NT2/D1 (cell line): Measurements from ENCODE around the gene PTPRG.

Experiments used
- DNase-seq: peaks from one replicate; pipeline ENCODE4 v3.0.0-alpha.2; 2011; ENCODE audit warnings: low read depth, low spot score
- H3K27me3 ChIP-seq: 2 replicates; pipeline ENCODE4 v1.6.0; 2011; ENCODE audit warnings: mild to moderate bottlenecking; ENCODE audit not compliant: insufficient read length, insufficient read depth
- H3K36me3 ChIP-seq: 2 replicates; pipeline ENCODE4 v1.6.1; 2011; ENCODE audit warnings: mild to moderate bottlenecking, low read length, mixed read lengths; ENCODE audit not compliant: insufficient read depth, insufficient read length
- H3K4me1 ChIP-seq: 2 replicates; pipeline ENCODE4 v1.5.1; 2011; ENCODE audit not compliant: insufficient read depth, insufficient read length
- H3K4me3 ChIP-seq: 2 replicates; pipeline ENCODE4 v1.5.1; 2011; ENCODE audit warnings: low read depth; ENCODE audit not compliant: insufficient read length
- H3K9ac ChIP-seq: 2 replicates; pipeline ENCODE4 v1.6.0; 2011; ENCODE audit warnings: low read depth; ENCODE audit not compliant: insufficient read length
- H3K9me3 ChIP-seq: 2 replicates; pipeline ENCODE4 v1.5.1; 2011; ENCODE audit warnings: mild to moderate bottlenecking, low read length; ENCODE audit not compliant: insufficient read depth
- SUZ12 ChIP-seq: IDR thresholded peaks from 2 replicates; pipeline ENCODE4 v1.6.1; 2011; ENCODE audit not compliant: insufficient read length, insufficient read depth; ENCODE audit errors: extremely low read depth
- YY1 ChIP-seq: IDR thresholded peaks from 2 replicates; pipeline ENCODE4 v1.6.1; 2011; ENCODE audit not compliant: insufficient read length, insufficient read depth
- ZNF274 ChIP-seq: IDR thresholded peaks from 2 replicates; pipeline ENCODE4 v1.6.1; 2011; ENCODE audit warnings: mild to moderate bottlenecking, low read depth, low read length

PTPRG gene

DNA sequence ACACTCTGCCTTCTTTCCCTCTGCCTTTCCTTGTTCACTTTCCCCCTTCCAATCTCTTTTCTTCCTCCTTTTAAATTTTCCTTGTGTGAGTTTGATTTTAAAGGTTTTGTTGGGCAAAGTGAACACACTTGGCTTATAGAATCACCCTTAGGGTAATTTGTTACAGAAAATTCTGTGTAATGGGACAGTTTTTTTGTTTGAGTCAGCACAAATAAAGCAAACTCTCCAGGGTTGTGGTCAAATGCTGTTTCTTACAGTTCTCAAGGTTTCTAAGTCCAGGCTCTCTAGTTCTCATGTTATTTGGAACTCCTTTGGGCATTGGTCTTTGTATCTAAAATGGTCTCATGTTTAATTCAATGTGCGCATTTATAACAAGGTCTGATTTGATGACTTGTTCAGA is 307.1 kb downstream of the PTPRG start:
- DNase-seq: no peak
- Histone ChIP-seq H3K9ac (no peak overlapping the region), H3K9me3 (no peaks in the 10 kb centered on the region), H3K27me3 (no peaks in the 10 kb centered on the region), H3K36me3 (no peaks in the 10 kb centered on the region), H3K4me3 (no peak overlapping the region), H3K4me1 (peaks cover 3% of the 10 kb centered on the region)
- TF ChIP-seq ZNF274: no peak
- no peak for TF ChIP-seq YY1
- TF ChIP-seq SUZ12: no peak

DNA sequence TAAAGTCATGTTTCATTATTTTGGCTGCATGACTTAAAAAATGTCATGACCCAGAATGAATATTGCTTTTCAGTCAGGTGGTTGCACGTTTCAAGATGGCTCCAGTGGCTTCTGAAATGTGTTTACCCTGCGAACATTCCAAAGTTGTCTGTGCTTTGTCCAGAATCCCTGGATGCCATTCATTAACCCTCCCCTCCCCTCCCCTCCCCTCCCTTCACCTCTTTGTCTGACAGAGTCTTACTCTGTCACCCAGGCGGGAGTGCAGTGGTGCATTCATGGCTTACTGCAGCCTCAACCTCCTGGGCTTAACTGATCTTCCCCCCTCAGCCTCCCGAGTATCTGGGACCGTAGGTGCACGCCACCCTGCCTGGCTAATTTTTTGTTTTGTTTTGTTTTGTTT is 308.0 kb downstream of the PTPRG start:
- peaks cover 3% of the 10 kb centered on the region for H3K4me1 ChIP-seq
- TF ChIP-seq SUZ12: no peak
- no peak for TF ChIP-seq YY1
- TF ChIP-seq ZNF274: no peak
- no peaks in the 10 kb centered on the region for H3K27me3 ChIP-seq
- H3K9me3 ChIP-seq: no peaks in the 10 kb centered on the region
- no peak overlapping the region for H3K4me3 ChIP-seq
- no peaks in the 10 kb centered on the region for H3K36me3 ChIP-seq
- H3K9ac ChIP-seq: no peak overlapping the region
- DNase-seq: no peak

DNA sequence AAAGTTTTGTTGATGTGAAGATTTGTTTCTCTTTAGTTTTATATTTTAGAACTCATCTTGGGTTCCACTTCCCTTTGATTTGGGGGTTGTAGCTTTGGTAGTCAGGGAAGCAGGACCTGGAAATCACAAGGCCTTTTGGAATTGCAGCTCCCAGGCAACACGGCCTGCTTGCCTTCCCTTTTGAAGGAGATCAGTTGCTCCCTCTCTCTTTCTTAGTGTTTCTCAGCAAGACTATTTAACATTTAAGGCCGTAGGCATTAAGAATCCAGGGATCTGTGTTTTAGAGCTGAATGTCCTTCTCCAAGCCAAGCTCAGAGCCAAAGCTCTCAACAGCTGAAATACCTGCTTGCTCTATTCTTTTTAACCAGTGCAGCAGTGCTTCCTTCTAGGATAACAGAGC is 310.3 kb downstream of the PTPRG start:
- no peak overlapping the region for H3K9ac ChIP-seq
- H3K9me3 ChIP-seq: no peaks in the 10 kb centered on the region
- no peaks in the 10 kb centered on the region for H3K36me3 ChIP-seq
- TF ChIP-seq ZNF274 (no peak), SUZ12 (no peak), YY1 (no peak)
- peaks cover 7% of the 10 kb centered on the region for H3K4me1 ChIP-seq
- no peak overlapping the region for H3K4me3 ChIP-seq
- no peak for DNase-seq
- H3K27me3 ChIP-seq: no peaks in the 10 kb centered on the region

DNA sequence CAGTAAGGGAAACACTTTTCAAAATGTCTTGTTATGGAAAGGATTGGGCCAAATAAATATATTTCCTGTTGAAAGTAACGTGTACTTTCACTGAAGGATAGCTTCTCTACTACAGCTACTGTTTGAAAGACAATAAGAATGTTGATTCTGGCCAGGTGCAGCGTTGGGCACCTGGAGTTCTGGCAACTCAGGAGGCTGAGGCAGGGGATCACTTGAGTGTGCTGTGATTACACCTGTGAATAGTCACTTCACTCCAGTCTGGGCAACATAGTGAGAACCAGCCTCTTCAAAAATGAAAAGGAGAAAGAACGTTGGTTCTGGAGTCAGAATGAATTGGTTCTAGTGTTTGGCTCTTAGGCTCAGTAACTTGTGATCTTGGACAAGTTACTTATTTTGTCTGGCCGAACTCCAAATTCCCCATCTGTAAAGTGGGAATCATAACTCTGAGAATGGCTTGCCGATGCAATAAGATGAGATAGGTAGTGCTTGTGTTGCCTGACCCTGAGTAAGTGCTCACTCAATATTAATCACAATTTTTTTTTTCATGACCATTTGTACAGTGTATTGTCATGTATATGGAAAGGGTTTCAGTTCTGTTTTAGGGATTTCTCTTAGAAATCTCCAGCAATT is 310.8 kb downstream of the PTPRG start:
- Histone ChIP-seq H3K4me1 (peaks cover 7% of the 10 kb centered on the region), H3K9ac (no peak overlapping the region), H3K36me3 (no peaks in the 10 kb centered on the region), H3K4me3 (no peak overlapping the region), H3K9me3 (no peaks in the 10 kb centered on the region), H3K27me3 (no peaks in the 10 kb centered on the region)
- no peak for DNase-seq
- no peak for TF ChIP-seq ZNF274
- TF ChIP-seq SUZ12: no peak
- no peak for TF ChIP-seq YY1

DNA sequence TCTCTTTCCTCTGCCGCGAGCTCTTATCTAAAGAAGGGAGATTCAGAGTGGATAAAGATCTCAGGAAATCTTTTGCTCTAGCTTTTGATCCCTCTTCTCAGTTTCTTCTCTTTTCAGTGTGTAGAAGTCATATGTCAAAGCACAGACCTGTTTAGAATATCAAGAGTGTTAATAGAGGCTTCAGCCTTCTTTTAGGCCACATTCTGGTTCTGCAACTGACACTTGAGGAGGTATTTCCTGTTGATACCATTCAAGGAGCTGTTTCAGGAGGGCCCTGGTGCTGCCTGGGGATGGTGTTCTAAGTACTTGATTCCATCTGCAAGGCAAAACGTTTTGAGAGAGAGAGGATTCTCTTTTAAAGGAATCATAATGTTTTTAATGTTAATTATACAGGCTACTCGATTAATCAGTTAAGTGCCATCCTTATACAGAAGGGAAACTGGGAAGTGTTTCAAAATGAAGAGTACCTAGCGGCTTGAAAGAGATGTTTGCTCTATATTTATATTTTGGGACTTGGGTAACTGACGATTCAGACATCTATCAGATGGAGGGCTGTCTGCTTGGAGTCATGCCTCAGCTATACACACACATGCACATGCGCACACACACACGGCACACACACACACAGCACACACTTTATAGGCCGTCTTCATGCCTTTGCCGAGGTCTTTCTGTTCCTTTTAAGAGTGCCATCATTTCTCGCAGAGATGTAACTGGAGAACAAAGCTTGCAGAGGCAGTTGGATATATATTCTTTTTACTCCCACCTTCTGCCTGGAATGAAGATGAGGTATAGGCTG is 313.9 kb downstream of the PTPRG start:
- no peak overlapping the region for H3K9ac ChIP-seq
- no peaks in the 10 kb centered on the region for H3K27me3 ChIP-seq
- H3K4me1 ChIP-seq: peaks cover 4% of the 10 kb centered on the region
- H3K36me3 ChIP-seq: no peaks in the 10 kb centered on the region
- H3K9me3 ChIP-seq: no peaks in the 10 kb centered on the region
- TF ChIP-seq YY1 (no peak), ZNF274 (no peak), SUZ12 (no peak)
- peak; percentile 60 for DNase-seq
- H3K4me3 ChIP-seq: no peak overlapping the region

DNA sequence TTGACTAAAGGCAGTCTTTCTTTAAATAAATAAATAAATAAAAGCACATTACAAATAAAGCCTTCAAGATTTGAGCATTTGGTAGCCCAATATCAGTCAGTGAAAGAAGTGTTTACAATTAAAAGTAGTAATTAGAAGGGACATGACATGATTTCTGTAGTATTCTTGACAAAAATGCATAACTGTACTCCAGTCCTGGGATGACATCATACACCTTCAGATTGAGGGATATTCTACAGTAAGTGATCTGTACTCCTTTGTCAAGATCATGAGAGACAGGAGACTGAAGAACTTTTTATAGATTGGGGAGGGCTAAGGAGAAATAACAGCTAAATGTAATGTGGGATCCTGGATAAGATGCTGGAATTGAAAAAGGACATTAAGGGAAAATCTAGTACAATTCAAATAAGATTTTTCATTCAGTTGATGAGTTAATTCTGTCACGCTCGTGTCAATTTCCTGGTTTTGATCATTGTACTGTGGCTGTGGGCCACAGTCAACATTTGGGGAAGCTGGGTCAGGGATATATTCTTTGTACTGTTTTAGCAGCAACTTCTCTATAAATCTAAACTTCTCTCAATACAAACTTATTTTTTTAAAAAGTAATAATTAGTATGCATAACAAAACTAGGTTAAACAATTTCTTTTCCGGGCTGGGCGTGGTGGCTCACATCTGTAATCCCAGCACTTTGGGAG is 314.8 kb downstream of the PTPRG start:
- Histone ChIP-seq H3K4me1 (peaks cover 4% of the 10 kb centered on the region), H3K9me3 (no peaks in the 10 kb centered on the region), H3K36me3 (no peaks in the 10 kb centered on the region), H3K4me3 (no peak overlapping the region), H3K27me3 (no peaks in the 10 kb centered on the region), H3K9ac (no peak overlapping the region)
- TF ChIP-seq YY1: no peak
- no peak for TF ChIP-seq ZNF274
- no peak for TF ChIP-seq SUZ12
- no peak for DNase-seq

DNA sequence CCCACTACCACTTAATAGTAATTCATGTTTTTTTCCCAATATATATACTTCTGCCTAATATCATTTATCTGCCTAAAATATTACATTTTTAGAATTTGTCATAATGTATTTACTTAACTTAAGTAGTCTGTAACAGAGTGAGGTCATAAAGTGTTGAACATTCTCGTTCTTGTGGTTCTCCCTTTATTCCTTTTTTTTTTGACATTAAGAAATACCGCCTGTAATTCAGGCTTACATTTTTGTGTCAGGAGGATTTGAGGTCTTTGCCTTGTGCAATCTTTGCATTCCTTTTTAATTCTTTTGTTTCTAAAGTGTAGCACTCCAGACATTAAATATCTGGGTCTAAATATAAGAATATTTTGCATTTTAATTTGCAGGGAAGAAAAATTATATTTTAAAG is 315.4 kb downstream of the PTPRG start:
- Histone ChIP-seq H3K4me1 (peaks cover 4% of the 10 kb centered on the region), H3K27me3 (no peaks in the 10 kb centered on the region), H3K9ac (no peak overlapping the region), H3K4me3 (no peak overlapping the region), H3K9me3 (no peaks in the 10 kb centered on the region), H3K36me3 (no peaks in the 10 kb centered on the region)
- no peak for DNase-seq
- TF ChIP-seq SUZ12: no peak
- no peak for TF ChIP-seq YY1
- TF ChIP-seq ZNF274: no peak
